Liver (tissue), 9 donors: ENCODE data around the gene MAPRE2. TPM values are rescaled to one million over a fixed set of nuclear protein-coding genes. Genes with fewer than 3 reads are reported as not detected.

ENCODE experiments used
- DNase-seq: peaks from one replicate; pipeline ENCODE4 v3.0.0-alpha.2; 2017; ENCODE audit warnings: low spot score
- H3K27ac ChIP-seq, 2 donors: one replicate each; pipeline ENCODE4 v1.7.0; 2013; ENCODE audit warnings: inconsistent platforms in 2 of 2, low read length in 2 of 2, control low read depth in 1 of 2, low read depth in 1 of 2, mild to moderate bottlenecking in 1 of 2
- H3K27me3 ChIP-seq, 4 donors: one replicate each; pipeline versions ENCODE4 v1.6.1 to v1.7.0; 2013; ENCODE audit warnings: low read length in 3 of 4, inconsistent platforms in 1 of 4, mild to moderate bottlenecking in 1 of 4, moderate library complexity in 1 of 4; ENCODE audit not compliant: control insufficient read depth in 4 of 4, insufficient read depth in 4 of 4
- H3K36me3 ChIP-seq, 4 donors: one replicate each; pipeline versions ENCODE4 v1.6.1 to v1.7.0; 2013; ENCODE audit warnings: low read length in 3 of 4, mild to moderate bottlenecking in 3 of 4, low read depth in 1 of 4, moderate library complexity in 1 of 4; ENCODE audit not compliant: control insufficient read depth in 4 of 4, insufficient read depth in 3 of 4
- H3K4me1 ChIP-seq, 4 donors: one replicate each; pipeline versions ENCODE4 v1.6.1 to v1.7.0; 2013; ENCODE audit warnings: low read length in 3 of 4, mild to moderate bottlenecking in 3 of 4, moderate library complexity in 1 of 4; ENCODE audit not compliant: control insufficient read depth in 4 of 4, insufficient read depth in 4 of 4
- H3K4me3 ChIP-seq, 3 donors: one replicate each; pipeline versions ENCODE4 v1.6.1 to v1.7.0; 2013; ENCODE audit warnings: low read length in 3 of 3, control low read depth in 1 of 3, low read depth in 1 of 3, mild to moderate bottlenecking in 1 of 3
- H3K9ac ChIP-seq, 2 donors: one replicate each; pipeline ENCODE4 v1.7.0; 2013; ENCODE audit warnings: low read length in 2 of 2, mild to moderate bottlenecking in 2 of 2, moderate library complexity in 2 of 2, control low read depth in 1 of 2, low read depth in 1 of 2
- H3K9me3 ChIP-seq, 4 donors: one replicate each; pipeline versions ENCODE4 v1.6.1 to v1.7.0; 2013; ENCODE audit warnings: low read length in 3 of 4; ENCODE audit not compliant: control insufficient read depth in 4 of 4
- ATF3 ChIP-seq: IDR thresholded peaks from 2 replicates; pipeline ENCODE4 v1.6.1; 2016; ENCODE audit warnings: antibody characterized with exemption
- FOXA1 ChIP-seq: IDR thresholded peaks from 2 replicates; pipeline ENCODE4 v1.6.1; 2016; ENCODE audit warnings: antibody characterized with exemption
- FOXA2 ChIP-seq: IDR thresholded peaks from 2 replicates; pipeline ENCODE4 v1.6.1; 2016; ENCODE audit warnings: antibody characterized with exemption
- GABPA ChIP-seq, 2 donors: IDR thresholded peaks in 1 of 2; conservative IDR thresholded peaks in 1 of 2; 2 replicates each; pipeline ENCODE4 v1.6.1; 2016; ENCODE audit warnings: antibody characterized with exemption in 2 of 2, mild to moderate bottlenecking in 1 of 2, moderate library complexity in 1 of 2
- HNF4A ChIP-seq, 2 donors: conservative IDR thresholded peaks; 2 replicates each; pipeline ENCODE4 v1.6.1; 2016; ENCODE audit warnings: antibody characterized with exemption in 2 of 2, mild to moderate bottlenecking in 2 of 2
- HNF4G ChIP-seq: IDR thresholded peaks from 2 replicates; pipeline ENCODE4 v1.6.1; 2016; ENCODE audit warnings: antibody characterized with exemption
- MAX ChIP-seq: IDR thresholded peaks from 2 replicates; pipeline ENCODE4 v1.6.1; 2016; ENCODE audit warnings: antibody characterized with exemption
- NR2F2 ChIP-seq: IDR thresholded peaks from 2 replicates; pipeline ENCODE4 v1.6.1; 2016; ENCODE audit warnings: antibody characterized with exemption
- RAD21 ChIP-seq, 2 donors: IDR thresholded peaks; 2 replicates each; pipeline ENCODE4 v1.6.1; 2016; ENCODE audit warnings: antibody characterized with exemption in 2 of 2, mild to moderate bottlenecking in 2 of 2
- RXRA ChIP-seq, 2 donors: IDR thresholded peaks; 2 replicates each; pipeline ENCODE4 v1.6.1; 2017 to 2018; ENCODE audit warnings: antibody characterized with exemption in 2 of 2, mild to moderate bottlenecking in 1 of 2
- TAF1 ChIP-seq: conservative IDR thresholded peaks from 2 replicates; pipeline ENCODE4 v1.6.1; 2016; ENCODE audit warnings: antibody characterized with exemption, mild to moderate bottlenecking
- YY1 ChIP-seq: IDR thresholded peaks from 2 replicates; pipeline ENCODE4 v1.6.1; 2016; ENCODE audit warnings: antibody characterized with exemption, mild to moderate bottlenecking
- ZBTB33 ChIP-seq: IDR thresholded peaks from 2 replicates; pipeline ENCODE4 v1.6.1; 2016; ENCODE audit warnings: antibody characterized with exemption
- WGBS: extraction: QIAGEN DNeasy Blood & Tissue Kit; methylation state at CpG from one replicate; pipeline ENCODE4 v1.1.7; 2013; 5-methylcytosine and 5-hydroxymethylcytosine counted together
- polyA plus RNA-seq, 2 donors: library from polyadenylated mRNA; stranded (reverse) in 1 of 2; unstranded in 1 of 2; fragments of 200-250 nt in 1 of 2; fragments of >200 nt in 1 of 2; fragmentation: Nextera tagmentation in 1 of 2; extraction: Ambion mirVana in 1 of 2; gene quantifications; one replicate each; pipeline versions ENCODE4 v1.2.1 to v1.2.3, GENCODE V29; 2013 to 2015
- total RNA-seq, 2 donors: library from RNA; depleted of rRNA; stranded (reverse); fragments of >200 nt; gene quantifications; one replicate each; pipeline ENCODE4 v1.2.3, GENCODE V29; 2014
- TF ChIP-seq, protein P1 (sequence below): fragments of 150-350 bp; IDR thresholded peaks from 2 replicates; pipeline ENCODE4 v1.5.1; 2017; ENCODE audit warnings: improper control_type of control experiment, low read depth, low read length; ENCODE audit not compliant: missing input control
- donor health status: healthy.
- donor health status: healthy.
- donor health status: healthy.
- donor health status: healthy.
- donor health status: healthy.

Gene MAPRE2
- total and polyA plus RNA-seq, 4 donors = 7.9 to 12.8 (median 11.0) TPM

DNA sequence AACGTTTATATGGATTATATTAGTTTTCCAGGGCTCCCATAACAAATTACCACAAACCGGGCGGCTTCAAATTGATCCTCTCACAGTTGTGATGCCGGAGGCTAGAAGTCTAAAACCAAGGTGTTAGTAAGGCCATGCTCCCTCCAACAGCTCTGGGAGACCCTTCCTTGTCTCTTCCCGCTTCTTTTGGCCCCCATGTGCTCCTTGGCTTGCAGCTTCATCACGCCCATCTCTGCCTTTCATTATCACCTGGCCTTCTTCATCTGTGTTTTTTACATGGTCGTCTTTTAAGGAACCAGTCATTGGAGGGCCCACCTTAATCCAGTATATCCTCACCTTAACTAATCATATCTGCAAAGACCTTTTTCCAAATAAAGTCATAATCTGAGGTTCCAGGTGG lies 13.9 kb downstream of the MAPRE2 start (continued):
- TF ChIP-seq, protein P1, sequence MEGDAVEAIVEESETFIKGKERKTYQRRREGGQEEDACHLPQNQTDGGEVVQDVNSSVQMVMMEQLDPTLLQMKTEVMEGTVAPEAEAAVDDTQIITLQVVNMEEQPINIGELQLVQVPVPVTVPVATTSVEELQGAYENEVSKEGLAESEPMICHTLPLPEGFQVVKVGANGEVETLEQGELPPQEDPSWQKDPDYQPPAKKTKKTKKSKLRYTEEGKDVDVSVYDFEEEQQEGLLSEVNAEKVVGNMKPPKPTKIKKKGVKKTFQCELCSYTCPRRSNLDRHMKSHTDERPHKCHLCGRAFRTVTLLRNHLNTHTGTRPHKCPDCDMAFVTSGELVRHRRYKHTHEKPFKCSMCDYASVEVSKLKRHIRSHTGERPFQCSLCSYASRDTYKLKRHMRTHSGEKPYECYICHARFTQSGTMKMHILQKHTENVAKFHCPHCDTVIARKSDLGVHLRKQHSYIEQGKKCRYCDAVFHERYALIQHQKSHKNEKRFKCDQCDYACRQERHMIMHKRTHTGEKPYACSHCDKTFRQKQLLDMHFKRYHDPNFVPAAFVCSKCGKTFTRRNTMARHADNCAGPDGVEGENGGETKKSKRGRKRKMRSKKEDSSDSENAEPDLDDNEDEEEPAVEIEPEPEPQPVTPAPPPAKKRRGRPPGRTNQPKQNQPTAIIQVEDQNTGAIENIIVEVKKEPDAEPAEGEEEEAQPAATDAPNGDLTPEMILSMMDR = no peak
- TF ChIP-seq NR2F2 (no peak), ATF3 (no peak), HNF4G (no peak), RXRA (IDR thresholded peaks at IDR 0.05) (no peak), FOXA1 (no peak), FOXA2 (no peak)

DNA sequence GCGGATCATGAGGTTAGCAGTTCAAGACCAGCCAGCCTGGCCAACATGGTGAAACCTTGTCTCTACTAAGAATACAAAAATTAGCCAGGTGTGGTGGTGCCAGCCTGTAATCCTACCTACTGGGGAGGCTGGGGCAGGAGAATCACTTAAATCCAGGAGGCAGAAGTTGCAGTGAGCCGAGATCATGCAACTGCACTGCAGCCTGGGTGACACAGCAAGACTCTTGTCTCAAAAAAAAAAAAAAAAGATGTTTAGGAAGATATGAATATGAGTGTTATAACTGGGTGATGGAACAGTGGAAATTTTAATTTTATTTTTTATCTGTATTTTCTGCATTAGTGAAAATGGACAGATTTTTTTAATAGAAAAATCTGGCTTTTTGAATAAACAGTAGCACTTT lies 14.5 kb downstream of the MAPRE2 start:
- 99% methylated on average over 2 of the region's 2 CpGs for WGBS
- no peak for DNase-seq
- no peak for TF ChIP-seq RAD21 (IDR thresholded peaks at IDR 0.05)
- no peak for TF ChIP-seq HNF4G
- TF ChIP-seq, protein P1 = no peak
- TF ChIP-seq MAX = no peak
- no peak for TF ChIP-seq HNF4A (conservative IDR thresholded peaks at IDR 0.05)
- TF ChIP-seq ZBTB33 = no peak
- TF ChIP-seq FOXA2 = no peak
- TF ChIP-seq FOXA1 = no peak
- TF ChIP-seq GABPA (IDR thresholded peaks at IDR 0.05 in 1 of 2, conservative IDR thresholded peaks at IDR 0.05 in 1 of 2) = no peak
- no peak for TF ChIP-seq NR2F2
- no peak for TF ChIP-seq TAF1
- no peak for TF ChIP-seq RXRA (IDR thresholded peaks at IDR 0.05)
- no peak for TF ChIP-seq YY1
- H3K4me1 ChIP-seq = peaks cover 5 to 30% (median 16%) of the 10 kb centered on the region in 4 donors
- no peak overlapping the region for H3K9ac ChIP-seq
- no peaks in the 10 kb centered on the region for H3K27me3 ChIP-seq
- H3K36me3 ChIP-seq = no peaks in the 10 kb centered on the region
- H3K9me3 ChIP-seq = no peaks in the 10 kb centered on the region
- no peak overlapping the region for H3K4me3 ChIP-seq
- H3K27ac ChIP-seq = no peak overlapping the region
